GM12872 (cell line): ENCODE data around the gene NOSIP.

Source experiments
- TF ChIP-seq, protein P1 (sequence below): IDR thresholded peaks from 3 replicates; pipeline ENCODE4 v1.5.1; 2011; ENCODE audit warnings: low read depth, mild to moderate bottlenecking, low read length, moderate library complexity; ENCODE audit not compliant: insufficient read depth

The NOSIP gene

GRCh38 chr19:49588365-49589122 is 8.2 kb upstream of the NOSIP start:
- TF ChIP-seq, protein P1, sequence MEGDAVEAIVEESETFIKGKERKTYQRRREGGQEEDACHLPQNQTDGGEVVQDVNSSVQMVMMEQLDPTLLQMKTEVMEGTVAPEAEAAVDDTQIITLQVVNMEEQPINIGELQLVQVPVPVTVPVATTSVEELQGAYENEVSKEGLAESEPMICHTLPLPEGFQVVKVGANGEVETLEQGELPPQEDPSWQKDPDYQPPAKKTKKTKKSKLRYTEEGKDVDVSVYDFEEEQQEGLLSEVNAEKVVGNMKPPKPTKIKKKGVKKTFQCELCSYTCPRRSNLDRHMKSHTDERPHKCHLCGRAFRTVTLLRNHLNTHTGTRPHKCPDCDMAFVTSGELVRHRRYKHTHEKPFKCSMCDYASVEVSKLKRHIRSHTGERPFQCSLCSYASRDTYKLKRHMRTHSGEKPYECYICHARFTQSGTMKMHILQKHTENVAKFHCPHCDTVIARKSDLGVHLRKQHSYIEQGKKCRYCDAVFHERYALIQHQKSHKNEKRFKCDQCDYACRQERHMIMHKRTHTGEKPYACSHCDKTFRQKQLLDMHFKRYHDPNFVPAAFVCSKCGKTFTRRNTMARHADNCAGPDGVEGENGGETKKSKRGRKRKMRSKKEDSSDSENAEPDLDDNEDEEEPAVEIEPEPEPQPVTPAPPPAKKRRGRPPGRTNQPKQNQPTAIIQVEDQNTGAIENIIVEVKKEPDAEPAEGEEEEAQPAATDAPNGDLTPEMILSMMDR: no peak

DNA sequence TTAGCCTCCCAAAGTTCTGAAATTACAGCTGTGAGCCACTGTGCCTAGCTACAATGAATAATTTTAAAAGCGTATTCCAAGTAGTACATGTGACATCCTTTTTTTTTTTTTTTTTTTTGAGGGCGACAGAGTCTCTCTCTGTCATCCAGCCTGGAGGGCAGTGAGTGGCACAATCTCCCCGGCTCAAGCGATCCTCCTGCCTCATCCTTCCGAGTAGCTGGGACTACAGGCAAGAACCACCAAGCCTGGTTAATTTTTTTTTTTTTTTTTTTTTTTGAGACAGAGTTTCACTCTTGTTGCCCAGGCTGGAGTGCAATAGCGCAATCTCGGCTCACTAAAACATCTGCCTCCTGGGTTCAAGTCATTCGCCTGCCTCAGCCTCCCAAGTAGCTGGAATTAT is 6.9 kb upstream of the NOSIP start:
- TF ChIP-seq, protein P1: no peak

DNA sequence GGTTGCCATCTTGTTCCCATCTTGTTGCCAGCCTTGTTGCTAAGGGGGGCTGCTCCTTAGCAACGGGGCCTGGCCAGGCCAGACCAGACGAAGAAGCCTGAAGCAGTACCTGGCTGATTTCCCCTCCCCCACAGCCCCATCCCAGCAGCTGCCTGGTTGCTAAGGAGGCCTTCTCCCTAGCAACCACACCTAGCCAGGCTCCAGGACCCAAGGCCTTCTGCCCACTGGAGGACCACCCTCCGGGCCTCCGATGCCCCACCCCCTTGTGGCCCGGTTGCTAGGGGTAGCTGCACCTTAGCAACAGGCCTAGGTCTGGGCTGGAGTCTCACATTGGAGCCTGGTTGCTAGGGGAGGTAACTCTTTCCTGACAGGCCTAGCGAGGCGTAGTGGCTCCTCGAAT is 4.7 kb upstream of the NOSIP start:
- TF ChIP-seq, protein P1: no peak

DNA sequence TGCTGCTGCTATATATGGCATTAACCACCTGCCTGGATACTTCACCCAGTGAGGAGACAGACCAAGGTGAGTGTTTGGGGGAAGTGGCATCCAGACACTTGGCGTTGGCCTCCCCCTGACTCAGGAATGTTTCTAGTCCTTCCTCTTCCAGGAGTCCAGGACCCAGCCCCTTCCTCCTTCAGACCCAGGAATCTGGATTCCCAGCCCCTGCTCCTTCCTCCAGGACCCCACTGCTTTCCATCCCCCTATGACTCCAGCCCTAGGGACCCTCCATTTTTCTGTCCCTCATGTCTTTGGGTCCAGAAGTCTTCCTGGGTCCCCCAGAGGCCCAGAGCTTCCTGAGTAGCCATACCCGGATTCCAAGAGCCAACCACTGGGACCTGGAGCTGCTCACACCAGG is 2.9 kb upstream of the NOSIP start:
- TF ChIP-seq, protein P1: no peak

DNA sequence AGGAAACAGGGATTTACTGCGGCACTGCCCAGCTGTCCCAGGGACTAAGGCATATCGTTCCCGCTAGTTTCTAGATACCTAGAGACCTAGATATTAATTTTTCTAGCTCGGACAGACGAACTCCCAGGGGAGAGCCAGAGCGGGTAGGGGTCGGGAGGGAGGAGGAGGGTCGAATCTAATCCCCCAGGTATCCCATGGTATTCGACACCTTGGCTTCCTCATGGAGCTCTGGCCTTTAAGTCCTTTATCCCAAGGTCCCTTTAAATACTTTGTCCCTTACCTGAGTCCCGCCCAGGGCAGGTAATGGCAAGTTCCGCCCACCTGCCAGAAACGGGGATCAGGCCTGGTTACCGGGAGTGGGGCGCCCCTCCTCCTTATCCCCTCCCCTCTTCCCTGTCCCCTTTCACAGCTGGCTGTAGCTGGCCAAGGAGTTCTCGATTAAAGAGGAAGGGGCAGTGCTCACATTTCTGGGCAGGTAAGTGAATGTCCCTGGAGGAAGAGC is 702 bp upstream of the NOSIP start, which contains the start of gene PRRG2:
Gene PRRG2 (plus strand): TSS at position 310 of the 502 bp plus-strand sequence. CDS start 1,904 bp downstream, outside the sequence.
- TF ChIP-seq, protein P1: no peak

GRCh38 chr19:49579947-49580263 is 451 bp downstream of the NOSIP start:
- TF ChIP-seq, protein P1: no peak

DNA sequence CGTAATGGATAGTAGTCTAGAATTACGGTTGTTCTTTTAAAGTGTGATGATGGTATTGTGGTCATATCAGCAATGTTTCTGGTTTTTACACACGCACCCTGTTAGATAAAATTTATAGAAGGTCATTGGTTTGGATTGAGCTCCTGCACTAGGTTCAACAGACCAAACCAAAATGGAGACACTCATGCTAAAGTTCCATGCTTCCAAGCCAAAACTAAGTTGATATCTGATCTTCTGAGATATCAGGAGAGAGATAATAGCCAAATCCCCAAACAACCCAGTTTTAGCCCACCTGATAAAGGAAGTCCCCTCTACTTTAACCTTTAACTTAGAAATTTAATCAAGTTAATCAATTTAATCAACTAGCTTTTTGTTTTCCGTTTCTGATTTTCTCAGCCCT is 1.2 kb downstream of the NOSIP start:
- TF ChIP-seq, protein P1: no peak
